Liver (tissue), 9 donors: Measurements from ENCODE around the gene FSD2. TPM values are rescaled to one million over a fixed set of nuclear protein-coding genes. Genes with fewer than 3 reads are reported as not detected.

Experiments used
- DNase-seq: peaks from one replicate; pipeline ENCODE4 v3.0.0-alpha.2; 2017; ENCODE audit warnings: low spot score
- H3K27ac ChIP-seq, 2 donors: one replicate each; pipeline ENCODE4 v1.7.0; 2013; ENCODE audit warnings: inconsistent platforms in 2 of 2, low read length in 2 of 2, control low read depth in 1 of 2, low read depth in 1 of 2, mild to moderate bottlenecking in 1 of 2
- H3K27me3 ChIP-seq, 4 donors: one replicate each; pipeline versions ENCODE4 v1.6.1 to v1.7.0; 2013; ENCODE audit warnings: low read length in 3 of 4, inconsistent platforms in 1 of 4, mild to moderate bottlenecking in 1 of 4, moderate library complexity in 1 of 4; ENCODE audit not compliant: control insufficient read depth in 4 of 4, insufficient read depth in 4 of 4
- H3K36me3 ChIP-seq, 4 donors: one replicate each; pipeline versions ENCODE4 v1.6.1 to v1.7.0; 2013; ENCODE audit warnings: low read length in 3 of 4, mild to moderate bottlenecking in 3 of 4, low read depth in 1 of 4, moderate library complexity in 1 of 4; ENCODE audit not compliant: control insufficient read depth in 4 of 4, insufficient read depth in 3 of 4
- H3K4me1 ChIP-seq, 4 donors: one replicate each; pipeline versions ENCODE4 v1.6.1 to v1.7.0; 2013; ENCODE audit warnings: low read length in 3 of 4, mild to moderate bottlenecking in 3 of 4, moderate library complexity in 1 of 4; ENCODE audit not compliant: control insufficient read depth in 4 of 4, insufficient read depth in 4 of 4
- H3K4me3 ChIP-seq, 3 donors: one replicate each; pipeline versions ENCODE4 v1.6.1 to v1.7.0; 2013; ENCODE audit warnings: low read length in 3 of 3, control low read depth in 1 of 3, low read depth in 1 of 3, mild to moderate bottlenecking in 1 of 3
- H3K9ac ChIP-seq, 2 donors: one replicate each; pipeline ENCODE4 v1.7.0; 2013; ENCODE audit warnings: low read length in 2 of 2, mild to moderate bottlenecking in 2 of 2, moderate library complexity in 2 of 2, control low read depth in 1 of 2, low read depth in 1 of 2
- H3K9me3 ChIP-seq, 4 donors: one replicate each; pipeline versions ENCODE4 v1.6.1 to v1.7.0; 2013; ENCODE audit warnings: low read length in 3 of 4; ENCODE audit not compliant: control insufficient read depth in 4 of 4
- ATF3 ChIP-seq: IDR thresholded peaks from 2 replicates; pipeline ENCODE4 v1.6.1; 2016; ENCODE audit warnings: antibody characterized with exemption
- CTCF ChIP-seq: fragments of 150-350 bp; IDR thresholded peaks from 2 replicates; pipeline ENCODE4 v1.5.1; 2017; ENCODE audit warnings: improper control_type of control experiment, low read depth, low read length; ENCODE audit not compliant: missing input control
- EGR1 ChIP-seq, 2 donors: IDR thresholded peaks; 2 replicates each; pipeline ENCODE4 v1.6.1; 2016 to 2018; ENCODE audit warnings: antibody characterized with exemption in 2 of 2, low read depth in 2 of 2
- FOXA1 ChIP-seq: IDR thresholded peaks from 2 replicates; pipeline ENCODE4 v1.6.1; 2016; ENCODE audit warnings: antibody characterized with exemption
- FOXA2 ChIP-seq: IDR thresholded peaks from 2 replicates; pipeline ENCODE4 v1.6.1; 2016; ENCODE audit warnings: antibody characterized with exemption
- GABPA ChIP-seq, 2 donors: IDR thresholded peaks in 1 of 2; conservative IDR thresholded peaks in 1 of 2; 2 replicates each; pipeline ENCODE4 v1.6.1; 2016; ENCODE audit warnings: antibody characterized with exemption in 2 of 2, mild to moderate bottlenecking in 1 of 2, moderate library complexity in 1 of 2
- HNF4A ChIP-seq, 2 donors: conservative IDR thresholded peaks; 2 replicates each; pipeline ENCODE4 v1.6.1; 2016; ENCODE audit warnings: antibody characterized with exemption in 2 of 2, mild to moderate bottlenecking in 2 of 2
- HNF4G ChIP-seq: IDR thresholded peaks from 2 replicates; pipeline ENCODE4 v1.6.1; 2016; ENCODE audit warnings: antibody characterized with exemption
- MAX ChIP-seq: IDR thresholded peaks from 2 replicates; pipeline ENCODE4 v1.6.1; 2016; ENCODE audit warnings: antibody characterized with exemption
- NR2F2 ChIP-seq: IDR thresholded peaks from 2 replicates; pipeline ENCODE4 v1.6.1; 2016; ENCODE audit warnings: antibody characterized with exemption
- RAD21 ChIP-seq, 2 donors: IDR thresholded peaks; 2 replicates each; pipeline ENCODE4 v1.6.1; 2016; ENCODE audit warnings: antibody characterized with exemption in 2 of 2, mild to moderate bottlenecking in 2 of 2
- REST ChIP-seq: IDR thresholded peaks from 2 replicates; pipeline ENCODE4 v1.6.1; 2016; ENCODE audit warnings: antibody characterized with exemption, mild to moderate bottlenecking
- RXRA ChIP-seq, 2 donors: IDR thresholded peaks; 2 replicates each; pipeline ENCODE4 v1.6.1; 2017 to 2018; ENCODE audit warnings: antibody characterized with exemption in 2 of 2, mild to moderate bottlenecking in 1 of 2
- SP1 ChIP-seq: IDR thresholded peaks from 2 replicates; pipeline ENCODE4 v1.6.1; 2018; ENCODE audit warnings: antibody characterized with exemption, mild to moderate bottlenecking
- TAF1 ChIP-seq: conservative IDR thresholded peaks from 2 replicates; pipeline ENCODE4 v1.6.1; 2016; ENCODE audit warnings: antibody characterized with exemption, mild to moderate bottlenecking
- ZBTB33 ChIP-seq: IDR thresholded peaks from 2 replicates; pipeline ENCODE4 v1.6.1; 2016; ENCODE audit warnings: antibody characterized with exemption
- WGBS: extraction: QIAGEN DNeasy Blood & Tissue Kit; methylation state at CpG from one replicate; pipeline ENCODE4 v1.1.7; 2013; 5-methylcytosine and 5-hydroxymethylcytosine counted together
- polyA plus RNA-seq, 2 donors: library from polyadenylated mRNA; stranded (reverse) in 1 of 2; unstranded in 1 of 2; fragments of 200-250 nt in 1 of 2; fragments of >200 nt in 1 of 2; fragmentation: Nextera tagmentation in 1 of 2; extraction: Ambion mirVana in 1 of 2; gene quantifications; one replicate each; pipeline versions ENCODE4 v1.2.1 to v1.2.3, GENCODE V29; 2013 to 2015
- total RNA-seq, 2 donors: library from RNA; depleted of rRNA; stranded (reverse); fragments of >200 nt; gene quantifications; one replicate each; pipeline ENCODE4 v1.2.3, GENCODE V29; 2014
- donor health status: healthy.
- donor health status: healthy.
- donor health status: healthy.
- donor health status: healthy.
- donor health status: healthy.

The FSD2 gene
- total and polyA plus RNA-seq, 4 donors, result under 0.01 to 0.10 (median 0.05) TPM; not detected in 1

GRCh38 chr15:82799183-82799841 is 6.6 kb downstream of the FSD2 start (continued):
- TF ChIP-seq REST (no peak), FOXA1 (no peak)

- TF ChIP-seq NR2F2, result no peak
- no peak for TF ChIP-seq CTCF
- TF ChIP-seq GABPA (IDR thresholded peaks at IDR 0.05 in 1 of 2, conservative IDR thresholded peaks at IDR 0.05 in 1 of 2), result no peak
- no peak for TF ChIP-seq EGR1 (IDR thresholded peaks at IDR 0.05; ENCODE audit: low read depth in 2 of 2)
- no peak for TF ChIP-seq REST
- no peak for TF ChIP-seq ZBTB33
- TF ChIP-seq ATF3, result no peak
- no peak for TF ChIP-seq HNF4G
- no peak for TF ChIP-seq TAF1
- TF ChIP-seq RXRA (IDR thresholded peaks at IDR 0.05), result no peak
- no peak for TF ChIP-seq HNF4A (conservative IDR thresholded peaks at IDR 0.05)
- TF ChIP-seq RAD21 (IDR thresholded peaks at IDR 0.05), result no peak
- no peak for TF ChIP-seq MAX
- TF ChIP-seq SP1, result no peak
- TF ChIP-seq FOXA2, result no peak
- H3K9me3 ChIP-seq, result no peaks in the 10 kb centered on the region
- H3K9ac ChIP-seq, result no peak overlapping the region
- H3K27me3 ChIP-seq, result no peaks in the 10 kb centered on the region
- no peak overlapping the region for H3K27ac ChIP-seq
- no peak overlapping the region for H3K4me3 ChIP-seq
- no peaks in the 10 kb centered on the region for H3K36me3 ChIP-seq
- DNase-seq, result no peak
- WGBS, result 64% methylated on average over 5 of the region's 5 CpGs
- no peaks in the 10 kb centered on the region for H3K4me1 ChIP-seq
Observed at GRCh38 chr15:82798531-82799166, 7.2 kb downstream of the FSD2 start.
